22Rv1 (cell line): ENCODE results near the gene CMTM8.

ENCODE experiments used
- H3K27ac ChIP-seq: fragments of 450-650 bp; 2 replicates; pipeline ENCODE4 v1.5.1; 2017
- ZFX ChIP-seq: fragments of 450-650 bp; IDR thresholded peaks from 2 replicates; pipeline ENCODE4 v1.6.1; 2017; ENCODE audit warnings: antibody characterized with exemption, borderline replicate concordance
- TF ChIP-seq, protein P1 (sequence below): fragments of 450-650 bp; IDR thresholded peaks from 2 replicates; pipeline ENCODE4 v1.5.1; 2017; ENCODE audit warnings: mild to moderate bottlenecking

The CMTM8 gene

DNA sequence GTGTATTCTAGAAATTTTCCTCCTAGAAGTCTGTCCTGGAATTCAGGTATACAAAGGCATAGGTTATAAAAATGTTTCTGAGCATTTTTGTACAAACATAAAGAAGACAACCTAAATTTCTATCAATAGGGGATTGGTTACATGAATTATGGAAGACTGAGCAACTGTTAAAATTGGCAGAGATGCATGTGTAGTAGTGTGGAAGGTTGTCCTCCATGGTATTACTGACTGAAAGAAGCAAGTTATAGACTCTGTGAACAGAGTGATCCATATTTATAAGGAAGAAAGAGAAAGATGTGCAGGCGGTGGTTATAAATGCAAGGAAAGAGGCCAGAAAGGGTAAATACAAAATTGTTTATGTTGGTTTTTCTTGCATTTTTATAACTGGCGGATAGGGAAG lies 114.9 kb downstream of the CMTM8 start:
- no peak for TF ChIP-seq ZFX
- TF ChIP-seq, protein P1, sequence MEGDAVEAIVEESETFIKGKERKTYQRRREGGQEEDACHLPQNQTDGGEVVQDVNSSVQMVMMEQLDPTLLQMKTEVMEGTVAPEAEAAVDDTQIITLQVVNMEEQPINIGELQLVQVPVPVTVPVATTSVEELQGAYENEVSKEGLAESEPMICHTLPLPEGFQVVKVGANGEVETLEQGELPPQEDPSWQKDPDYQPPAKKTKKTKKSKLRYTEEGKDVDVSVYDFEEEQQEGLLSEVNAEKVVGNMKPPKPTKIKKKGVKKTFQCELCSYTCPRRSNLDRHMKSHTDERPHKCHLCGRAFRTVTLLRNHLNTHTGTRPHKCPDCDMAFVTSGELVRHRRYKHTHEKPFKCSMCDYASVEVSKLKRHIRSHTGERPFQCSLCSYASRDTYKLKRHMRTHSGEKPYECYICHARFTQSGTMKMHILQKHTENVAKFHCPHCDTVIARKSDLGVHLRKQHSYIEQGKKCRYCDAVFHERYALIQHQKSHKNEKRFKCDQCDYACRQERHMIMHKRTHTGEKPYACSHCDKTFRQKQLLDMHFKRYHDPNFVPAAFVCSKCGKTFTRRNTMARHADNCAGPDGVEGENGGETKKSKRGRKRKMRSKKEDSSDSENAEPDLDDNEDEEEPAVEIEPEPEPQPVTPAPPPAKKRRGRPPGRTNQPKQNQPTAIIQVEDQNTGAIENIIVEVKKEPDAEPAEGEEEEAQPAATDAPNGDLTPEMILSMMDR: no peak
- H3K27ac ChIP-seq: no peak overlapping the region

DNA sequence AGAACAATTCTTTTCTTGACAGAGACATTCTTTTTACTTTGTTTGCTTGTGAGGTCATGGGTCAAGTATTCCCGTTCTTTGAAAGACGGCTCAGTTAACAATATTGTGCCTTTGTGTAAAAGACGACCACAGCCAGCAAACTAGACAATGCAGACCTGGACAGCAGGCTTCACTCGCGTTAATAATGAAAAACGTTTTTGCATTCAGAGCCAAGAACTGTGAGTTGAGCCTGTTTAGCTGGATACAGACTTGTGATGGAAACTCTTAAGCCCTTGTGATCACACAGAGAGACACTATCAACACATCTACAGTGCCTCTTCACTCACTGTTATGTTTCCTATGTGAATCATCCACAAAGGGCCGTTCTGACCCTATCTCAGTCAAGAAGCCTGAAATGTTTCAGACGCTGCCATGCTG lies 115.9 kb downstream of the CMTM8 start:
- H3K27ac ChIP-seq: no peak overlapping the region
- TF ChIP-seq, protein P1: no peak
- TF ChIP-seq ZFX: no peak

DNA sequence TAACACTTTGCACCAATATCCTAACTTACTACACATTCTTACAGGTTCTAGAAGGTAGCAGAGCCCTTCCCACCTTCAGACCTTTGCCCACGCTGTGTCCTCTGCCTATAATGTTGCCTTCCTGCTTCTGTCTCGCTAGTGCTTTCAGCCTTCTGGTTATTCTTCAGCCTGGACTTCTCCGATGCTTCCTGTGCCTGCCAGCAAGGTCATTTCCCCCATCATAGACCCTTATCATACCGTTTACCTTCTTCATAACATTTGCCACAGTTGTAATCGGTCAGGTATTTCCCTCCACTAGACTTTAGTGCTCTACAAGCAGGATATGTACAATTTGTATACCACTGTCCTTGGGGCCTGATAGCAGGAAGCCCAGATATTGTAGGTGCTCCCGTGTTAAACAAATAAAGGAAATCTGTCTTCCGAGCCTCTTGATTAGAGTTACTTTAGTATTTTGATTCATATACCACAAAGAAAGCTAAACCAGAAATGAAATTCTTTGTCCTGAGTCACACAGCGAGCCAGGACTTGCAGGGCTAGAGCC lies 117.3 kb downstream of the CMTM8 start:
- no peak overlapping the region for H3K27ac ChIP-seq
- no peak for TF ChIP-seq ZFX
- TF ChIP-seq, protein P1: no peak

DNA sequence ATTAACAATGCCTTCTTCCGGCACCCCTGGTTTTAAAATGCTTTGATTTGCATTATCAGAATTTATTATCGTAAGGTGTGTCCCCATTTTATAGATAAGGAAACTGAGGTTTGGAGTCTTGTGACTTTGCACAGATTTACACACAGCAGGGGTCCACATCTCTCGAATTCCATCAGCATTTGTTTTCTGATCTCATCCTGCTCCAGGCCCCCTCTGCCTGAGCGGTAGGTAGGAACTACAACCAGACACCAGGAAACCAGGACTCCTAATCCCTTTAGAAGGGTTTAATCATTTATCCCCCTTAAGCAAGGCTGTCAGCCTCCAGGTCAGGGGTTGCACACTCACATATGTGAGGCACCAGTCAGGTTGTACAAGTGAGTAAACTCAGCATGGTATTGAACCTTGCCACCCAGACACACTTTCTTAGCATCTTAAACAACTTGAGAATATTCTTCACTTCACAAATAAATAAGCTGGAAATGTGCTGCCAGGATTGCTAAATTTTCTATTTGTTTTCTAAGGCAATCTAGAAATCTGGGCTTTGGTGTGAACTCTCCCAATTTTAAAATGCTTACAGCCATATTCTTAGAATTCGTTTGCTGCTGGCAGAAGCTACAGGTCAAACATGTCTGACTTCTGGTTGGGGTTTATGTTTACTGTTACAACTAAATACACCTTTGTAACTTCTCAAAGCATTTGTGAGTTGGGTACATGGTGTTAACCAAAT lies 121.4 kb downstream of the CMTM8 start:
- H3K27ac ChIP-seq: no peak overlapping the region
- TF ChIP-seq, protein P1: no peak
- TF ChIP-seq ZFX: no peak

DNA sequence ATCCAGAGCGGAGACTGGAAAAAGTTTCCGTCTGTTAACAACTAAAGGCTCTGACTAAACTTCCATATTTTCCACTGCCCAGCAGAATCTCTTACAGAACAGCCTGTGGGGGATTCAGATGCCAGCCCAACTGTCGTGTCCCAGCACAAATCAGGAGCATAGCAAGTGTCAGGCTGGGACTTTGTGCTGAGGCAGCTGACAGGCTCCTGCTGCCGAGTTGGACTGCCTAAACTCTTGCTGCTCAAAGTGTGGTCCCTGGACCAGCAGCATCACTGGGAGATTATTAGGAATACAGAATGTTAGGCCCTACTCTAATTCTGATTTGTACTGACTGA lies 122.0 kb downstream of the CMTM8 start:
- TF ChIP-seq ZFX: no peak
- TF ChIP-seq, protein P1: no peak
- no peak overlapping the region for H3K27ac ChIP-seq

DNA sequence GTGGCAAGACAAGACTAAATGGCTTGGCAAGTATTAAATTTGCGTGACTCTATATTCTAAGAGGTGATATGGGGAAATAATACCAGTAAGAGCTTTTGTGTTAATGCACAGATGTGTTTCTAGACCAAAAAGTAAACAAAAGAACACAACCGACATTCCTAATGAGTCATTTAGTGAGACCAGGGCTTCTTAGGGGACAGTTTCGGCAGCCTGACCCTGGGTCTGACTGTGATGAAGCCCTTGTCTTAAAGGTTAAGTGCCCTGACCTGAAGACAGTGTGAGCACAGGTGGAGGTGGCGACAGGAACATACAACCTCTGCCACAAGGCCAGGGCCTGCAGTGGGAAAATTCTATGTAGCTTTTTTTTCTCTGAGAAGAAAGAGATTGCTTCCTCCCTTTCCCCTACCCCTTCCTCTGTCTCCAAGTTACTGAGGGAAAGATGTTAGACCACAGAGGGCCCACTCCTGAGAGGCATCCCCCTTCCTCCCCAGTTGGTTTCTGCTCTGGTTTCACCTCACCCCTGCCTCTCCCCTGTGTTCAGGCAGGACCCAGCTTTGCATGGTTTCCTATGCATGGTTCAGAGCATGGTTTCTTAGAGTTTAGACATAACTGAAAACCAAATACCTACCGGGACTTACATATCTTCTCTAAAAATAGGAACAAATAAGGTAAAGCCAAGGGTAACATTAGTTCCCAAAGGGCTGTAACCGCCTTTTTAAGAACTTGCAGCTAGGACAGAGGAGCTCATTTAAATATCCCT lies 128.3 kb downstream of the CMTM8 start:
- TF ChIP-seq ZFX: no peak
- TF ChIP-seq, protein P1: no peak
- no peak overlapping the region for H3K27ac ChIP-seq

DNA sequence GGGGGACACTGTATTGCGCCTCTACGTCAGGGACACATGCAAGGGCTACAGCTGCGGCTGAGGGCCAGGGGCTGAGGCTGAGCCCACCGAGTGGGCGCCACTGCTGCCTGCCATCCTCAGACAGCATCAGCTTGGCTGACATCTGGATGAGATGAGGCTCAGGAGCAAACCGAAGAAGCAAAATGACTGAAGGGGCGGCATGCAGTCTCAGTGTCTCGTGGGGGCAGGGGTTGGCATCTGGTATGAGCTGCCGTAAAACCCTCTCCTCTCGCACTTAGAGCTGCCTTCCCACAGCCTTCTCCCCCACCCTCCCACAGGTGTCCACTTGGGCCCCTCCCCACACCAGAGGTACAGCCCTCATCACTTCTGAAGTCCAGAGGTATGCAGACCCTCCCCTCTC lies 129.0 kb downstream of the CMTM8 start:
- no peak overlapping the region for H3K27ac ChIP-seq
- TF ChIP-seq, protein P1: no peak
- TF ChIP-seq ZFX: no peak
